OCI-M2 (cell line): Measurements from ENCODE around the gene MDFI.

Experiments
- DNase-seq: peaks from one replicate; lab custom pipeline; 2025; ENCODE audit not compliant: unreplicated experiment; lab: John Stamatoyannopoulos, UW

The MDFI gene

DNA sequence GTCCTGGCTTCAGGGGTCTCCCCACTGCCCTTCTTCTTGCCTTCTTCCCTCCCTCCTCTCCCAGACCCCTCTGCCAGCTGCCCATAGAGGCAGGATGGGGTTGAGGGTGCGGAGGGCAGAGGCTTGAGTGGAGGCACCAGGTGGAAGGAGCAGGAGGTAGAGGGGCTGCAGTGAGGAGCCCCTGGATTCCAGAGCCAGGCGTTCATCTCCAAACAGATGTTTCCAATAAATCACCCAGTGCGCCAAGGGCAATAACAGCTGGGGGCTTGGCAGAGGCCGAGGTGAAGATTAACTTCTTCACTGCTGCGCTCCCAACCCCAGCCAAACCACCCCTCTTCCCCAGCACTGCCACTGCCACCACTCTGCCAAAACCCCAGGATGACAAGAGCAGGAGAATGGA, 10.7 kb downstream of the MDFI start:
- DNase-seq, result no peak

DNA sequence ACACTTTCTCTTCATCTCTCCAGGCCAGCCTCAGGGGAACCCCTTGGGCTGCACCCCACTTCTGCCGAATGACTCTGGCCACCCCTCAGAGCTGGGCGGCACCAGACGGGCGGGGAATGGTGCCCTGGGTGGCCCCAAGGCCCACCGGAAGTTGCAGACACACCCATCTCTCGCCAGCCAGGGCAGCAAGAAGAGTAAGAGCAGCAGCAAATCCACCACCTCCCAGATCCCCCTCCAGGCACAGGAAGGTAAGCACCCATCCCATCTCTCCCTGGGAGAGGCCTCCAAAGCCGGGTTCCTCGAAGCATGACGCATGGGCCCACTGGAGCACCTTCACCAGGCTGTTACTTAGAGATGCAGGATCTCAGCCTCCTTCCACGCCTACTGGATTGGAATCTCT, 11.3 kb downstream of the MDFI start:
- DNase-seq, result no peak

- no peak for DNase-seq
Measured at GRCh38 chr6:41650120-41650519, 11.9 kb downstream of the MDFI start.

GRCh38 chr6:41651246-41651961, 13.1 kb downstream of the MDFI start:
- no peak for DNase-seq

- DNase-seq, result no peak
Measured at GRCh38 chr6:41651962-41652657, 13.8 kb downstream of the MDFI start.

DNA sequence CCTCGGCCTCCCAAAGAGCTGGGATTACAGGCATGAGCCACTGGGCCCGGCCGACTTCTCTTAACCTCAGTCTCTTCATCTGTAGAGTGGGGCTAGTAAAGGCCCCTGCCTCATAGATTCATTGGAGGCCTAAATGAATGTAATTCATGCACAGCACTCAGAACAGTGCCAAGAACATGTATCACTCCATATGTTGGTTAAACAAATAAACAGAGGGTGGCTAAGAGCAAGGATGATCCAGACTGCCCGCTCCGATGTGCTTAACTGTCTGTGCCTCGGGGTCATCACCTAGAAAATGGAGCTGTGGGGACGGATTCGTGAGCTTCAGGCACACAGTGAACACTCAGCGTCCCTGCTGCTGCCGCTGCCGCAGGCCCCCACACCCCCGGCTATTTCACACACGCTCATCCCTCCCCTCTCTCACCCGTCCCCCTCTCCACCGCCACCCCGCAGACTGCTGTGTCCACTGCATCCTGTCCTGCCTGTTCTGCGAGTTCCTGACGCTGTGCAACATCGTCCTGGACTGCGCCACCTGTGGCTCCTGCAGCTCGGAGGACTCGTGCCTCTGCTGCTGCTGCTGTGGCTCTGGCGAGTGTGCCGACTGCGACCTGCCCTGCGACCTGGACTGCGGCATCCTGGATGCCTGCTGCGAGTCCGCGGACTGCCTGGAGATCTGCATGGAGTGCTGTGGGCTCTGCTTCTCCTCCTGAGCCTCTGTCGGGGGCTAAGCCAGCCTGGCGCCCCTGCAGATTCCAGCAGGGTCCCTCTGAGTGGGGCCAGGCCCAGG, 14.8 kb downstream of the MDFI start:
- no peak for DNase-seq

DNA sequence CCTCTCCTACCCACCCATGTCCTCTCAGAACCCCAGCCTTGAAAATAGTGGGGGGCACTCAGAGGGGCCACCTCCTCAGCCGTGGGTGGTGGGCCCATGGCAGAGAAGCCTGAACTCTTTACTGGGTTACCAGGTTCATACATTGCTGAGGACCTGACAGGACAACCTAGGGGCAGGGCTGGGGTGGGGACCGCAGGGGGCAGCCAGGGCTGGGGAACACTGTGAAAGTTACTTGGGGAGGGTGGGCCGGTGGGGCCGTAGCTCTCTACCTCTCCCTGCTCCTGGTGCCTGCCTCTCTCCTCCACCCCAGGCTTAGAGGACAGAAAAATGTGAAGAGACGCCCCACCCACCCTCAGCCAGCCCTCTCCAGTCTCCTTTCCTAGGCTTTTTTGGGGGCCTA, 15.4 kb downstream of the MDFI start:
- DNase-seq, result no peak

- no peak for DNase-seq
Measured at GRCh38 chr6:41654151-41654697, 16.0 kb downstream of the MDFI start.

DNA sequence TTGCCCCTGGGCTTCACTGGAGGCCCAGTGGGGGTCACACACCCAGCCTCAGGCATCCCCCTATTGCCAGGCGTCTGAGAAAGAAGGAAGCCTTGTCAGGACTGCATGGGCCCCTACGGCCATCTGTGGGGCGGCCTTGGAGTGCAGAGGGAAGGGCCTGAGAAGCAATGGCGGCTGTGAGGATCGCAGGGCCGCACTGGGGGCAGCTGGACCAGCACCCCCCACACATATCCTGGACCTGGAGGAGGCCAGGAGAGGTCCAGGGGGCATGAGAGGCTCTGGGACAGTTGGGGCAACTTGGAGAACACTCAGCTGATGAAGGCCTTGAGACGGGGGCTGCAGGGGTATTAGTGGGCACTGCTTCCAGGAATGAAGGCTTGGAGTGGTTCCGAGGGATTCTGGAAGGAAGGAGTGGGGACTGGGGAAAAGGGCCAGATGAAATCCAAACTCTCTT, 16.5 kb downstream of the MDFI start:
- no peak for DNase-seq

DNA sequence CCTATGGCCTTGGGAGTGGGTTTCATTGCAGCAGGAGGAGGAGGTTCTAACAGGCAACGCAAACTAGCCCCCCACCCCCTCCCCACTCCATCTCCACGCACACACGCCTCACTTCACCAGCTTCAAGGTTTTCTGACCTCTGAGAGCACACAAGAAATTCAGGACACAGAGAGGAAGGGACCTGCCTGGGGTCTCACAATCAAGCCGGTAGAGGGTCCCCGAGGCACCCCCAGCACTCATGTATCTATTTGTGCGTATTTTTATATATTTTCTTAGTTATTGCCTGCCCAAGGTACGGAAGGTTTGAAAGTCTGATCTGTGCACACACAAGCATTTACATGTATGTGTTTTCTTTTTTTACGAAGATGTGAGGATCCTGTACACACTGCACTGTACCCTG, 16.9 kb downstream of the MDFI start:
- DNase-seq, result no peak

DNA sequence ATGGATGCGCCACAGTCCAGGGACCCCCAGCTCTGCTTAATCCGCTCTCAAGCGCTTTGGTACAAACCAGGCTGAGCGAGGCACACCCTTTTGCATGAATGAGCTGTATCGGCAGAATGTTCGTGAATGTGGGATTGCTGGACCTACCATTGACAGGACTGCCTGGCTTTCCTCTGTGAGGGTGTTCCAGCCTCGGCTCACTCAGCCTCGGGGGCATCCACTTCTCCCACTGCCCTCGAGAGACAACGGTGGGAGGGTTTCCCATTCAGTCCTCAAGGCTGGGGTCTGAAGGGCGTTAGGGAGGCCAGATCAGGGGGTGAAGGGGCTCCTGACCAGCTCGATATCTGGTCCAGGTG, 17.4 kb downstream of the MDFI start:
- no peak for DNase-seq

DNA sequence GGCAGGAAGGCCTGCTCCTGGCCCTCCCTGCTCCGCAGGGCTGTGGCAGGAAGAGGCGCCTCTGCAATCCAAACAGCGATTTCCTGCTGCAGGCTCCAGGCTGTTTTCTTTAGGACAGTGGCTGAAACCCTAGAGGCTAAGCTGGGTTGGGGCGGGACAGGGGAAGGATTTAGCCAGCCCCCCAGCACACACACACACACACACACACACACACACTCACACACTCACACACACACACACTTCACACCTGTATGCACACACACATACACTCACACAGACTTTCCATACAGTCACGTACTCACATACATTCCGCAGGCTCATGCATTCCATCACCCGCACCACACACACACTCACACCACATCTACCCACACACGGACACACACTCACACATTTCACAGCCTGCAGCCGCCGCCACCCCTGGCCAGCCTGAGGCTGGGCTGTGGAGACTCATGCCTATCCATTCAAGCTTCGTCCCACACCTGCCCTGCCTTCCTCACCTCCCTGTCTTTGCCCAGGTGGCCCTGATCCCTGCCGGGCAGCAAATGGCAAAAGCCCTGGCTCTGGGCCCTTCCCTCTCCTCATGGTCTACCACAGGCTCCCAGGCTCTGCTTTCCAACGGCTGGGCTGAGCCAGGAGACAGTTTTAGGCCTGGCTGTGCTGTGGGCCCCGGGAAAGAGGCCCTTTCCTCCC, 17.9 kb downstream of the MDFI start:
- DNase-seq, result no peak

- no peak for DNase-seq
Measured at GRCh38 chr6:41657131-41658094, 19.1 kb downstream of the MDFI start.

DNA sequence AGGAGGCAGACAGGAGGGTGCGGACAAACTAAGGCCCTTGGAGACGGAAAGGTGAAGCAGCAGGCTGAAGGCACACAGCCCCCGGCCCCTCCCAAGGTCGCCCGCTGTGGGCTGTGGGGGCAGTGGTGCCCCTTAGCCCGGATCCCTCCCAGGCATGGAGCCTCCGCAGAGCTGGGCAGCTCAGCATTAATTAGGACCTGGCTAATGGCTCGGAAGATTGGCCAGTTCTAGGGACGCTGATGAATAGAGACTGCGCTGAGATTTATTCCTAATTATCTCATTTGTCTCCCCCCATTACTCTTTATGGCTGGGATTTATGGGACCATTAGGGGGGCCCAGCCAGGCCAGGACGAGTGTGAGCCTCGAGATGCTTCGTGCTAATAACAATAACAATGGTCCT, 20.4 kb downstream of the MDFI start:
- no peak for DNase-seq

- DNase-seq, result no peak
Measured at GRCh38 chr6:41659935-41660334, 21.7 kb downstream of the MDFI start.

- no peak for DNase-seq
Measured at GRCh38 chr6:41663568-41663967, 25.3 kb downstream of the MDFI start.

DNA sequence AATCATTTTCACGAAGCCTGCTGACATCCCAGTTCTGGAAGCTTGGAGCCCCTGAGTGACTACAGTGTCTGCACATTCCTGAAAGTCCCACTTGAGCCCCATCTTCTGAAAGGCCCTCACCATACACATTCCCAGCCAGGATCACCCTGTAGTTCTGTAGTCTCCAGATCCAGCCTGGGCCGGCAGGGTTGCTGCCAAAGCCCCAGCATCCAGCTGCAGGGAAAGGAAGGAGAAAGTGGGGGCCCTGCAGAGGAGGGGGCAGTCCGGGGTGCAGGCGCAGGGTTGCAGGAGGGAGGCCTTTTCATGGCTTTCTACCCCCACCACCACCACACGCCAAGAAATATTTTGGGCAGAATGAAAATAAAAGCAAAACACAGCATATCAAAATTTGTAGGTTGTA, 26.0 kb downstream of the MDFI start:
- no peak for DNase-seq

DNA sequence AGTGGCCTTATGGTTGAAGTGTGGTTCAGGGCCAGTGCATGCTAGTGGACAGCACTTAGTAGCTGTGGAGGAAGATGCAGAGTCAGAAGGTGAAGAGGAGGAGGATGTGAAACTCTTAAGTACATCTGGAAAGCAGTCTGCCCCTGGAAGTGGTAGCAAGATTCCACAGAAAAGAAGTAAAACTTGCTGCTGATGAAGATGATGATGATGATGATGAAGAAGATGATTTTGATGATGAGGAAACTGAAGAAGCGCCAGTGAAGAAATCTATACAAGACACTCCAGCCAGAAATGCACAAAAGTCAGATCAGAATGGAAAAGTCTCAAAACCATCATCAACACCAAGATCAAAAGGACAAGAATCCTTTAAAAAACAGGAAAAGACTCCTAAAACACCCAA, 28.9 kb downstream of the MDFI start:
- no peak for DNase-seq

GRCh38 chr6:41668968-41669367, 30.7 kb downstream of the MDFI start:
- DNase-seq, result no peak
